Amniotic stem cell (primary cell): ENCODE results near the gene ENG.
"Not testable (repeated sequence)": the region's sequence is repeated elsewhere in the genome, so short reads cannot be mapped to it uniquely, and the experiment has no call there.

Experiments used
- DNase-seq: peaks from one replicate; lab custom pipeline; 2025; lab: John Stamatoyannopoulos, UW

Gene ENG

GRCh38 chr9:127793093-127793708 is 61.3 kb downstream of the ENG start:
- DNase-seq: no peak

- DNase-seq: no peak
These were observed 61.9 kb downstream of the ENG start for GRCh38 chr9:127792417-127793031.

GRCh38 chr9:127791085-127791484 is 63.4 kb downstream of the ENG start:
- no peak for DNase-seq

GRCh38 chr9:127790094-127790855 is 64.2 kb downstream of the ENG start:
- no peak for DNase-seq

GRCh38 chr9:127789179-127789578 is 65.3 kb downstream of the ENG start:
- DNase-seq: no peak

- no peak for DNase-seq
These were observed 66.0 kb downstream of the ENG start for GRCh38 chr9:127788337-127789011.

- no peak for DNase-seq
These were observed 67.7 kb downstream of the ENG start for GRCh38 chr9:127786773-127787104.

- DNase-seq: peak; percentile 79
These were observed 68.3 kb downstream of the ENG start, which contains the start of gene CDK9 for GRCh38 chr9:127785933-127786772. TSS of gene CDK9 (plus strand) at chr9:127786034. CDS start at chr9:127786149, 115 bp downstream.

- DNase-seq: peak; percentile 44
These were observed 69.2 kb downstream of the ENG start for GRCh38 chr9:127785023-127785932.

GRCh38 chr9:127783111-127784008 is 71.1 kb downstream of the ENG start:
- no peak for DNase-seq

GRCh38 chr9:127781806-127782205 is 72.7 kb downstream of the ENG start:
- no peak for DNase-seq

GRCh38 chr9:127780909-127781308 is 73.5 kb downstream of the ENG start:
- not testable (repeated sequence) for DNase-seq

GRCh38 chr9:127780126-127780885 is 74.2 kb downstream of the ENG start:
- DNase-seq: no peak

- no peak for DNase-seq
These were observed 75.1 kb downstream of the ENG start for GRCh38 chr9:127779136-127779981.

- no peak for DNase-seq
These were observed 76.0 kb downstream of the ENG start, which contains the start of gene SH2D3C for GRCh38 chr9:127778280-127779135. TSS of gene SH2D3C (minus strand) at chr9:127778666. CDS start at chr9:127778627, 39 bp downstream.

GRCh38 chr9:127777368-127777980 is 77.0 kb downstream of the ENG start:
- DNase-seq: no peak
